K562 (cell line): Measurements from ENCODE around the gene GP1BB. TPM values are rescaled to one million over a fixed set of nuclear protein-coding genes. Genes with fewer than 3 reads are reported as not detected.

ENCODE experiments used
- ATF1 ChIP-seq, 2 experiments: fragments of 450-650 bp in 1 of 2; IDR thresholded peaks; 2 replicates each; pipeline ENCODE4 v1.6.1; 2016; ENCODE audit warnings: missing compliant biosample characterization in 1 of 2, missing genetic modification characterization in 1 of 2
- DPF2 ChIP-seq: fragments of 450-650 bp; IDR thresholded peaks from 2 replicates; pipeline ENCODE4 v1.6.1; 2016
- GABPA ChIP-seq: fragments of 200-800 bp; sonication (Bioruptor generic); conservative IDR thresholded peaks from 2 replicates; pipeline ENCODE4 v1.6.1; 2016; ENCODE audit warnings: low read depth, missing genetic modification characterization, missing compliant biosample characterization
- HIVEP1 ChIP-seq: fragments of 250-450 bp; sonication (Bioruptor Pico); IDR thresholded peaks from 2 replicates; pipeline ENCODE4 v1.4.0; 2020; ENCODE audit warnings: mild to moderate bottlenecking
- HLTF ChIP-seq: fragments of 450-650 bp; IDR thresholded peaks from 2 replicates; pipeline ENCODE4 v1.6.1; 2016
- HNRNPL ChIP-seq: fragments of 200-400 bp; formaldehyde crosslinking; IDR thresholded peaks from 2 replicates; pipeline ENCODE4 v1.6.1; 2017; ENCODE audit warnings: low read depth, mild to moderate bottlenecking, low read length
- KLF13 ChIP-seq: fragments of 450-650 bp; IDR thresholded peaks from 2 replicates; pipeline ENCODE4 v1.6.1; 2016; ENCODE audit warnings: missing genetic modification characterization, low read depth, mild to moderate bottlenecking, missing compliant biosample characterization, moderate library complexity, borderline replicate concordance
- MXI1 ChIP-seq: IDR thresholded peaks from 2 replicates; pipeline ENCODE4 v1.6.1; 2011; ENCODE audit warnings: low read depth, mild to moderate bottlenecking, improper control_type of control experiment, low read length
- PHF8 ChIP-seq: fragments of 200-600 bp; sonication (generic); IDR thresholded peaks from 2 replicates; pipeline ENCODE4 v1.6.1; 2012; ENCODE audit warnings: mixed run types, mild to moderate bottlenecking, inconsistent platforms, low read length, moderate library complexity, borderline replicate concordance
- POLR2A ChIP-seq: fragments of 450-650 bp; conservative IDR thresholded peaks from 2 replicates; pipeline ENCODE4 v1.6.1; 2016
- RFX7 ChIP-seq: fragments of 250-450 bp; sonication (Bioruptor Pico); IDR thresholded peaks from 2 replicates; pipeline ENCODE4 v1.5.1; 2021; ENCODE audit warnings: mild to moderate bottlenecking
- SIX5 ChIP-seq, 2 experiments: IDR thresholded peaks; 2 replicates each; pipeline ENCODE4 v1.6.1; 2011; ENCODE audit warnings: low read length in 2 of 2, borderline replicate concordance in 1 of 2, low read depth in 1 of 2, mild to moderate bottlenecking in 1 of 2, moderate library complexity in 1 of 2; ENCODE audit not compliant: insufficient read depth in 1 of 2
- SMAD2 ChIP-seq: fragments of 150-350 bp; IDR thresholded peaks from 2 replicates; pipeline ENCODE4 v1.6.1; 2014; ENCODE audit warnings: low read depth, mild to moderate bottlenecking, low read length
- ZNF384 ChIP-seq: IDR thresholded peaks from 2 replicates; pipeline ENCODE4 v1.6.1; 2012; ENCODE audit warnings: low read depth, low read length, improper control_type of control experiment
- ZNF431 ChIP-seq: sonication (generic); formaldehyde crosslinking; IDR thresholded peaks from 2 replicates; pipeline ENCODE4 v1.8.0; 2022; ENCODE audit warnings: mild to moderate bottlenecking, missing genetic modification reagents
- polyA plus RNA-seq, 8 experiments: library from polyadenylated mRNA; depleted of rRNA in 4 of 8; stranded (reverse) in 5 of 8; unstranded in 3 of 8; fragments of >200 nt; fragmentation: Nextera tagmentation in 2 of 8; fragmentation: Illumina TruSeq in 1 of 8; extraction: Ambion mirVana in 2 of 8; extraction: Trizol in 1 of 8; gene quantifications; 2 replicates each; pipeline versions ENCODE4 v1.2.1 to v1.2.3, GENCODE V29; 2011 to 2014; ENCODE audit warnings: inconsistent platforms in 1 of 8, missing spikeins in 1 of 8
- total RNA-seq, 7 experiments: library from RNA; depleted of rRNA in 6 of 7; stranded (reverse); fragments of >200 nt in 6 of 7; fragmentation: Illumina TruSeq in 2 of 7; extraction: Trizol in 2 of 7; gene quantifications; 2 replicates each; pipeline versions ENCODE4 v1.2.1 to v1.2.3, GENCODE V29; 2011 to 2021; ENCODE audit warnings: low replicate concordance in 1 of 7
- TF ChIP-seq, protein P1 (sequence below): fragments of 150-350 bp; IDR thresholded peaks from 2 replicates; pipeline ENCODE4 v1.6.1; 2014; ENCODE audit warnings: low read depth, mild to moderate bottlenecking, low read length, borderline replicate concordance
- TF ChIP-seq, protein P2 (sequence below): sonication (generic); formaldehyde crosslinking; IDR thresholded peaks from 2 replicates; pipeline ENCODE4 v1.8.1; 2023; ENCODE audit warnings: mild to moderate bottlenecking, missing genetic modification reagents
- TF ChIP-seq, protein P3 (sequence below): IDR thresholded peaks from 2 replicates; pipeline ENCODE4 v1.6.1; 2012; ENCODE audit warnings: low read depth, low read length, improper control_type of control experiment, borderline replicate concordance
- TF ChIP-seq, protein P4 (sequence below): fragments of 450-650 bp; IDR thresholded peaks from 2 replicates; pipeline ENCODE4 v1.6.1; 2016; ENCODE audit warnings: antibody characterized with exemption

Gene GP1BB
- total and polyA plus RNA-seq, 9 of the 15 experiments (the other 6 are each of a cell fraction or from before 2014, with no cell fraction given), result 0.69 to 162 (median 2.8) TPM

DNA sequence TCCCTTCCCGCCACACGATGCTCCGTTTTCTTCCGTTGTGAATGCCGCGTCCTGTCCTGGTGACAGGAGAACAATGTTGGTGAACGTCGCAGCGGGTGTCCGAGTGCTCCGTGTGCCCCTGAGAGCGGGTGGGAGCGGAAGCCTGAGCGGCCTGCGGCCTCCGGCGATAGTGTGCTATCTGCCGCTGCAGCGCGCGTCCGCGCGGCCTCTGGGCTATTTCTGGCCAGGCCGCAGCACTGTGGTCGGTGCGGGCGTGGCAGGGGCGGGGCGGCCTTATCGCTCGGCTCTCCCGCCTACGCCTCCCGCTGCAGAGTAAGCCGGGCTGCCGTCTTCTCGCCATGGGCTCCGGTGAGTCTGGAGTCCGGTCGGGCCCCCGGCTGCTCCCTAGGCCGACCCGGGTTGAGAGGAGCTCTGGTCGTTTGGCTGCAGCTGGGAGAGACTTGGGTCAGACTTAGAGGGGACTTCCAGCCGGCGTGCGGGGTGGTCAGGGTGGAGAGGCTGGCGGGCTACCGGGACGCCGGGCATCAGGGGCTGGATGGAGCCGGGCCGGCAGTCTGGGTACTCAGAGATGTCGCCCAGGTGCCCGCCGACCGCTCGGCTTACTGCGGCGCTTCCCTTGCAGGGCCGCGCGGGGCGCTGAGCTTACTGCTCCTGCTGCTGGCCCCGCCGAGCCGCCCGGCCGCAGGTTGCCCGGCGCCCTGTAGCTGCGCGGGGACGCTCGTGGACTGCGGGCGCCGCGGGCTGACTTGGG is at the start of gene GP1BB (continued):
- TF ChIP-seq, protein P1, sequence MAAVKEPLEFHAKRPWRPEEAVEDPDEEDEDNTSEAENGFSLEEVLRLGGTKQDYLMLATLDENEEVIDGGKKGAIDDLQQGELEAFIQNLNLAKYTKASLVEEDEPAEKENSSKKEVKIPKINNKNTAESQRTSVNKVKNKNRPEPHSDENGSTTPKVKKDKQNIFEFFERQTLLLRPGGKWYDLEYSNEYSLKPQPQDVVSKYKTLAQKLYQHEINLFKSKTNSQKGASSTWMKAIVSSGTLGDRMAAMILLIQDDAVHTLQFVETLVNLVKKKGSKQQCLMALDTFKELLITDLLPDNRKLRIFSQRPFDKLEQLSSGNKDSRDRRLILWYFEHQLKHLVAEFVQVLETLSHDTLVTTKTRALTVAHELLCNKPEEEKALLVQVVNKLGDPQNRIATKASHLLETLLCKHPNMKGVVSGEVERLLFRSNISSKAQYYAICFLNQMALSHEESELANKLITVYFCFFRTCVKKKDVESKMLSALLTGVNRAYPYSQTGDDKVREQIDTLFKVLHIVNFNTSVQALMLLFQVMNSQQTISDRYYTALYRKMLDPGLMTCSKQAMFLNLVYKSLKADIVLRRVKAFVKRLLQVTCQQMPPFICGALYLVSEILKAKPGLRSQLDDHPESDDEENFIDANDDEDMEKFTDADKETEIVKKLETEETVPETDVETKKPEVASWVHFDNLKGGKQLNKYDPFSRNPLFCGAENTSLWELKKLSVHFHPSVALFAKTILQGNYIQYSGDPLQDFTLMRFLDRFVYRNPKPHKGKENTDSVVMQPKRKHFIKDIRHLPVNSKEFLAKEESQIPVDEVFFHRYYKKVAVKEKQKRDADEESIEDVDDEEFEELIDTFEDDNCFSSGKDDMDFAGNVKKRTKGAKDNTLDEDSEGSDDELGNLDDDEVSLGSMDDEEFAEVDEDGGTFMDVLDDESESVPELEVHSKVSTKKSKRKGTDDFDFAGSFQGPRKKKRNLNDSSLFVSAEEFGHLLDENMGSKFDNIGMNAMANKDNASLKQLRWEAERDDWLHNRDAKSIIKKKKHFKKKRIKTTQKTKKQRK, result 0 out of 2 replicates have a peak, but pooled peaks have one; percentile 9
- no peak for TF ChIP-seq SMAD2
- TF ChIP-seq, protein P2, sequence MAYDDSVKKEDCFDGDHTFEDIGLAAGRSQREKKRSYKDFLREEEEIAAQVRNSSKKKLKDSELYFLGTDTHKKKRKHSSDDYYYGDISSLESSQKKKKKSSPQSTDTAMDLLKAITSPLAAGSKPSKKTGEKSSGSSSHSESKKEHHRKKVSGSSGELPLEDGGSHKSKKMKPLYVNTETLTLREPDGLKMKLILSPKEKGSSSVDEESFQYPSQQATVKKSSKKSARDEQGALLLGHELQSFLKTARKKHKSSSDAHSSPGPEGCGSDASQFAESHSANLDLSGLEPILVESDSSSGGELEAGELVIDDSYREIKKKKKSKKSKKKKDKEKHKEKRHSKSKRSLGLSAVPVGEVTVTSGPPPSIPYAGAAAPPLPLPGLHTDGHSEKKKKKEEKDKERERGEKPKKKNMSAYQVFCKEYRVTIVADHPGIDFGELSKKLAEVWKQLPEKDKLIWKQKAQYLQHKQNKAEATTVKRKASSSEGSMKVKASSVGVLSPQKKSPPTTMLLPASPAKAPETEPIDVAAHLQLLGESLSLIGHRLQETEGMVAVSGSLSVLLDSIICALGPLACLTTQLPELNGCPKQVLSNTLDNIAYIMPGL (CRISPR knock-in tag), result peak; percentile 96
- TF ChIP-seq ZNF431 (CRISPR knock-in tag), result no peak
- TF ChIP-seq MXI1, result peak; percentile 96
- no peak for TF ChIP-seq GABPA (tag)
- TF ChIP-seq KLF13 (tag), result peak; percentile 98
- TF ChIP-seq PHF8, result peak; percentile 81; the same call in 1 of the 2 replicates
- TF ChIP-seq HIVEP1 (CRISPR knock-in tag), result no peak
- TF ChIP-seq DPF2, result no peak
- peak; percentile 64 for TF ChIP-seq ZNF384
- TF ChIP-seq, protein P3, sequence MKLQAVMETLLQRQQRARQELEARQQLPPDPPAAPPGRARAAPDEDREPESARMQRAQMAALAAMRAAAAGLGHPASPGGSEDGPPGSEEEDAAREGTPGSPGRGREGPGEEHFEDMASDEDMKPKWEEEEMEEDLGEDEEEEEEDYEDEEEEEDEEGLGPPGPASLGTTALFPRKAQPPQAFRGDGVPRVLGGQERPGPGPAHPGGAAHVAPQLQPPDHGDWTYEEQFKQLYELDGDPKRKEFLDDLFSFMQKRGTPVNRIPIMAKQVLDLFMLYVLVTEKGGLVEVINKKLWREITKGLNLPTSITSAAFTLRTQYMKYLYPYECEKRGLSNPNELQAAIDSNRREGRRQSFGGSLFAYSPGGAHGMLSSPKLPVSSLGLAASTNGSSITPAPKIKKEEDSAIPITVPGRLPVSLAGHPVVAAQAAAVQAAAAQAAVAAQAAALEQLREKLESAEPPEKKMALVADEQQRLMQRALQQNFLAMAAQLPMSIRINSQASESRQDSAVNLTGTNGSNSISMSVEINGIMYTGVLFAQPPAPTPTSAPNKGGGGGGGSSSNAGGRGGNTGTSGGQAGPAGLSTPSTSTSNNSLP, result peak; percentile 93; the same call in 1 of the 2 replicates
- no peak for TF ChIP-seq ATF1 (CRISPR knock-in tag; IDR thresholded peaks at IDR 0.05)
- peak; percentile 96 for TF ChIP-seq ATF1 (tag; IDR thresholded peaks at IDR 0.05)
- TF ChIP-seq HLTF, result peak; percentile 99
- TF ChIP-seq, protein P4, sequence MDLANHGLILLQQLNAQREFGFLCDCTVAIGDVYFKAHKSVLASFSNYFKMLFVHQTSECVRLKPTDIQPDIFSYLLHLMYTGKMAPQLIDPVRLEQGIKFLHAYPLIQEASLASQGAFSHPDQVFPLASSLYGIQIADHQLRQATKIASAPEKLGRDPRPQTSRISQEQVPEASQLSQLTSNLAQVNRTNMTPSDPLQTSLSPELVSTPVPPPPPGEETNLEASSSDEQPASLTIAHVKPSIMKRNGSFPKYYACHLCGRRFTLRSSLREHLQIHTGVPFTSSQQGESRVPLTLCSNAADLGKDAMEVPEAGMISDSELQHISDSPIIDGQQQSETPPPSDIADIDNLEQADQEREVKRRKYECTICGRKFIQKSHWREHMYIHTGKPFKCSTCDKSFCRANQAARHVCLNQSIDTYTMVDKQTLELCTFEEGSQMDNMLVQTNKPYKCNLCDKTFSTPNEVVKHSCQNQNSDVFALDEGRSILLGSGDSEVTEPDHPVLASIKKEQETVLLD, result peak; percentile 96
- TF ChIP-seq SIX5 (IDR thresholded peaks at IDR 0.05; ENCODE audit: borderline replicate concordance in 1 of 2, insufficient read depth in 1 of 2, low read depth in 1 of 2, low read length in 2 of 2), result peak in 1 of 2 experiments; percentile 4; a peak in 1 of 4 replicates
- TF ChIP-seq POLR2A, result peak; percentile 99
- TF ChIP-seq HNRNPL, result peak; percentile 99
- TF ChIP-seq RFX7 (CRISPR knock-in tag), result peak; percentile 87; the same call in 1 of the 2 replicates
